Renal cortex interstitium (tissue), 11 donors: ENCODE data around the gene ADCK1. TPM values are rescaled to one million over a fixed set of nuclear protein-coding genes. Genes with fewer than 3 reads are reported as not detected.

ENCODE experiments used
- DNase-seq, 11 donors: peaks; one replicate each; pipeline ENCODE4 v3.0.0-alpha.2; 2013; ENCODE audit warnings: low read depth in 9 of 11, low spot score in 4 of 11; ENCODE audit errors: extremely low read depth in 1 of 11
- polyA plus RNA-seq, 3 donors: library from polyadenylated mRNA; unstranded; fragments of 120-200 nt; gene quantifications; one replicate each; pipeline ENCODE4 v1.2.1, GENCODE V29; 2013; ENCODE audit not compliant: insufficient read length in 3 of 3

ADCK1 gene
- polyA plus RNA-seq, 3 donors = 9.0 to 11.3 (median 9.0) TPM

DNA sequence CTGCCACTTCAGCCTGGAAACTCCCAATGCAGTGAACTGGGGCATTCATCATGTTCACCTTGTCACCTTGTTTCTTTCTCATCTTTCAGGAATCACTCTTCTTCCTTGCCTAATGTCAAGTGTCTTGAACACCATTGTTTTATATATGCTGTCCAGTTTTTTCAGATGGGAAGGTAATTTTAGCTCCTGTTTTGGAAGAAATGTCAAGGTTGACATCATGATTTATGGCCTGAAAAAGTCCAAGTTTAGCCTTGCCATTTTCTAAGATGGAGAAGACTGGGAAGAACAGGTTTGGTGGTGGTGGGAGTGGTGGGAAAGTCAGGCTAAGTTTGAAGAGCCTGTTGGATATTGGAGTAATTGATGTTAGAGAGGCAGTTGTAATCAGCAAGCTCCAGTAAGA, 54.0 kb downstream of the ADCK1 start:
- DNase-seq = no peak

DNA sequence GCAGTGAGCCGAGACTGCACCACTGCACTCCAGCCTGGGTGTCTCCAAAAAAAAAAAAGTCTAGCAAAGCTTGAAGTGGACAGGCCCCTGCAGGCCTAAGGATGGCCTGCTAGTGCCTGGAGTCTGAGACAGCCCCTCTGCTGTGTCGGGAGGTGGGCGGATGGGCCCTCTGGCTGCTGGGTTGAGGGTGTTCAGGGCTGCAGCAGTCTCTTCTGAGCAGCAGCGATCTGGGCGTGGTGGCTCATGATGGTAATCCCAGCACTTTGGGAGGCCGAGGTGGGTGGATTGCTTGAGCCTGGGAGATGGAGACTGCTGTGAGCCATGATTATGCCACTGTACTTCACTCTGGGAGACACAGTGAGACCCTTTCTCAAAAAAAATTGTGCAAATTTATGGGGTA, 57.0 kb downstream of the ADCK1 start:
- DNase-seq = no peak

DNA sequence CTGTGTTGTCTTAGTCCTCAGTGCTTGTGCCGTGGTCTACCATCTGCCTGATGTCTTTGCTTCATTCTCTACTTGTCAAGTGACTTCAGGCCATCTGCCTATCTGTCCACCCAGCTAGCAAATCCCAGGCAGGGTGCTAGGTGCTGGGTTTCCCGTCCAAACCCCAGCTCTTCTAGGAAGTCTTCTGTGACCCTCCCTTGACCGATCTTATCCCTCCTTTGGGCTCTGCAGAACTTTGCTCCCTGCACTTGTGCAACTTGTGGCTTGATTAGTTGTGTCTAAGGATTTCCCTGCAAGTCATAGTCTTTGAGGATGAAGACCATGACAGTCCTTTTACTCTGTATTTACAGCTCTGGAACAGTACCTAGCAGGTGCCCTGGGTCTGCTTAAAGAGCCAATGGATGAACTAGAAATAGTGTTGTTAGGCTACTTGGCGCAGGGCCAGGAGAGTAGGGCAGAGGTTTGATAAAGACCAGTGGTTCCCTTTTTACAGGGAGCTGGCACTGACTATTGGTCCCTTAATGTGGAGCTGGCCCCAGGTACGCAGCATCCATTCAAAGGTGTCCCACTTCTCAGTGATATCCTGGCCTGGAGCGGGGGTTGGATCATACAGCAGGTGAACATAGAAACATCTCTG, 60.1 kb downstream of the ADCK1 start:
- DNase-seq = no peak

DNA sequence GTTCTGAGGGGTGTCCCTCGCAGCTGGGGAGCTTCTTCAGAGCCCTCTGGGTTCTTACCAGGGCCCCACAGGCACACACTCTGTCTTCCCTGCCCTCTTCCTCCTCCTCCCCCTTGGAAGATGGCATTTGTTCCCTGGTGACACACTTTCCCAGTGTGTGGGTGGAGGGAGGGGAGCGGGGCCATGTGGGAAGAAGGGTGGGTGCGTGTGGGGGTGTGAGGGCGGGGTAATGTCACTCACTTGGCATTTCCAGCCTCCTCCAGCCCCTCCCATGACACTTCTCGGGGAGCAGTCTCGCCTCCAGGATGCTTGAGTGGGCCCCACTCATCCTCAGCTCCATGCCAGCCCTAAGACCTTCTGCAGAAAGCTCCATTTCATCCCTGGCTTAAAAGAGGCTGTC, 61.3 kb downstream of the ADCK1 start:
- no peak for DNase-seq

DNA sequence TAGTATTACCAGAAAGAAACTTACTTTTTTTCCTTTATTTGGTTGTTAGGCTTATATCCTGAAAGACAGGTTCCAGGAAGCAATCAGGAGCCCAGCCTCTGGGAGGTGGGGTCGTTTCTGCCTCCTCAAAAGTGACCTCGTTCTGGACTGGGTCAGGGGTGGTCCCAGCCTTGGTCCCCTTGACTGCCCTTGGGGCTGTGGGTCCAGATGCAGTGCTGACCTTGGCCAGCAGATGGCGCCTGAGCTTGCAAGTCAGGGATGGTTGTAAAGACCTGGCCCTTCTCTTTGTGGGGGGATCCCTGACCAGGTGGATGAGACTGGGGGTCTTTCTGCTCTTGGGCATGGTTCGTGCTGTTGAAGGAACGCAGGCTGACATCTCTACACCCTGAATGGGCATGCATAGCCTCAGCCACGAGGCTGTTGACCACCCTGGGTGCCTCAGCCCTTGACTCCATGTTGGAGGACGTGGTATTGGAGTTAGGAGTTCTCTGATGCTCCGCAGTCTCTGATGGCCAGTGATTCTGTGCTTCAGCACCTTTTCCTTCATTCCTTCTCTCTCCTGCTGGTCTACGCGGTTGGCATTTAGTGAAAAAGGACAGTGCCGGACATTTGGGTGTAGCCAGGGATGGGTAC, 62.4 kb downstream of the ADCK1 start:
- DNase-seq = peak in 9 of 11 donors; percentile 17 to 61 (median 38)

DNA sequence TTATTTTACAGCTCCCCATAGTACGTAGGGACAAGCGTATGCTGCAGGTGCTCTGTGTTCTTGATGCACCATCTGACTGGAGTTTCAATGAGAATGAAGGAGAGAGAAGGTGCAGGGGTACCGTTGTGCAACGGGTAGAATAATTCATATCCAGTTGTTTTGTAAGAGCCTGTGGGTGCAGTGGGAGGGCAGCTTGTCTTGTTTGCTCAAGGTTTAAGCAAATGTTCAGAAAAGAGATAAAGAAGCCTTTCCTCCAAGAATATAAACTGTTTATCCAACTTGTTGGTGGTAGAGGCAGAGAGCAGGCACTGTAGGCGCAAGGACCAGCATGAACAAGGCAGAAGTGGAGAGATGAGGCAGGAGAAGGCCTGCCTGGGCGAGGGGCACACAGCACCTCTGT, 64.2 kb downstream of the ADCK1 start:
- DNase-seq = no peak

DNA sequence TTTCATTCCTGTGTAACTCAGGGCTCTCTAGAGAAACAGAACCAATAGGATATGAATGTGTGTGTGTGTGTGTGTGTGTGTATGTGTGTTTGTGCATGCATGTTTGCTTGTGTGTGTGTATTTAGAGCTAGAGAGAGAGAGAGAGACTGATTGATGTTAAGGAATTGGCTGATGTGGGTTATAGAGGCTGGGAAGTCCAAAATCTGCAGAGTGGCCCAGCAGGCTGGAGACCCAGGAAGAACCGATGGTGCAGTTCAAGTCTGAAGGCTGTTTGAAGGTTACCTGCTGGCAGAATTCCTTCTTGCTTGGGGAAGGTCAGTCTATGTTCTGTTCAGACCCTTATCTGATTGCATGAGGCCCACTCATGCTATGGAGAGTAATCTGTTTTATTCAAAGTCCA, 64.7 kb downstream of the ADCK1 start:
- no peak for DNase-seq

DNA sequence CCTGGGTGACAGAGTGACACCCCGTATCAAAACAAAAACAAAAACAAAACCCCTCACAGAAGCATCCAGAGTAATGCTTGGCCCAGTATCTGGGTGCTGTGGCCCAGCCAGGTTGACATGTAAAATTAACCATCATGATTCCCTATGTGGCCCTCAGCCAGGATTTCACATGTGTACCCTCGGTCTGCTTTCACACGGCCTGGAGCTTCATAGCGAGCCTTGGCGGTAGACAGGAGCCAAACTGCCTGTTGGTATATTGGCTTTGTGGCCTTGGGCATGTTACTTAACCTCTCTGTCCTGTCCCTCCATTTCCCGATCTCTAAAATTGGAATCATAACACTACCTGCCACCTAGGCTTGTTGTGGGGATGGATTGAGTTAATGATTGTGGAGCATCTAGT, 65.5 kb downstream of the ADCK1 start:
- no peak for DNase-seq

DNA sequence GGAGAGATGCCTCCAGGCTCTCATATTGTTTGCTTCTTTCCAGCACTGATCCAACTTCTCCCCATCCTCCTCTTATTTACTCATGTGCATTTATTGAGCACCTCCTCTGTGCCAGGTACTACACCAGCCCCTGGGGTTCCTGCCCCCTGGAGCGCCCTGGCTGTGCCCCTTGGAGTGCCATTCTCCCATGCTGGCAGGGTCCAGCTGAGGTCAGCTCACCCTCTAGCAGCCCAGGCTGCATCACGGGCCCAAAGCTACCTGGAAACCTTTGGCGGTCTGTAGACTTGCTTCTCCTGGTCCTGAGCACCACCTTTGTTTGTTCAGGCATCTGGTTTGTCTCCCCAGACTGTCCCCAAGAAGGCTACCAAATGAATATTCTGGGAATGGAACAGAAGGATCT, 67.0 kb downstream of the ADCK1 start:
- no peak for DNase-seq

DNA sequence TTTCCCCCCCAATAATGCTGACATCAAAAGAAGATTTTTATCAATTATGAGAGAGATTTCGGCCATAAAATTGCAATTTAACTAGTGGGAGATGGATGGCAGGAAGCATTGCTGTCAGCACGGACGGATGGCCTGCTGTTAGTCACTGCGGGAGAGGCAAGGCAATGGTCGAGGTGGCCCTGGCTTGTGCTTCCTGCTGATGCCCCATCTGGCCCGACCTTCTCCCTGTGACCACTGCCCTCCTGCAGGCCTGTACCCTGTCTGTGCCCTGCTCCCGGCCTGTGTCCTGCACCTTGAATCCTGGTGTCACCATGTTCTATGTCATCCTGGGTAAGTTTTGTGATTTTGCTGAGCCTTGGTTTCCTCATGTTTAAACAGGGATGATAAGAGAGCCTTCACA, 67.6 kb downstream of the ADCK1 start:
- DNase-seq = no peak

DNA sequence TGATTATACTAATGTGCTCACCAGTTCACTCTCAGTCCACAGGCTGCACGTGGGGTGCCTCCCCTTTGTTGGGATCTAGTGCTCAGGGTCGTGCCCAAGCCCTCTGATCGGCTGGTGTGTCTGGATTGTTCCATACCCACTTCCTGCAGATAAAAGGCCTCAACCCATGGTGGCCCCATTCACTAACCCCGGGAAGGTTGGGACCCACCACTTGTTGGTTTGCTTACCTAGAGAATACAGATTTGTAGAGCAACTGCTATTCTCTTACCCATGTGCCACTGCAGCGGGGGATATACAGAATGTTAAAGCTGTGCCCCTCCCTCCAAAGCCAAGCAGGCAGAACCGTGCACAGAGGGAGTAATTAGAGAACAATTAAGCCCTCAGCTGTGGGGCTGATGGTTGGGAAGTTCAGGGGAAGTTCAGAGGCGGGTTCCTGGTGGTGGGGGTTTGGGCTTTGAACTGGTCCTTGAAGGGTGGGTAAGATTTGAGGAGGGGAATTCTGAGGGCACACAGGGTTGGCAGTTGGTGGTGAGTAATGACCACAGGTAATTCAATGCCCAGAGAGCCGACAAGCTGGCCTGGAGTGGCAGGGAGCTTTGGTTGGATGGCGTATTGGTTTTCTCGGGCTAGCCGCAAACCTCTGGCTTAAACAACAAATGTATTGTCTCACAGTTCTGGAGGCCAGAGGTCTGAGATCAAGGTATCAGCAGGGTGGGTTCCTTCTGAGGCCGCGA, 68.8 kb downstream of the ADCK1 start:
- DNase-seq = peak in 9 of 11 donors; percentile 11 to 53 (median 29)

DNA sequence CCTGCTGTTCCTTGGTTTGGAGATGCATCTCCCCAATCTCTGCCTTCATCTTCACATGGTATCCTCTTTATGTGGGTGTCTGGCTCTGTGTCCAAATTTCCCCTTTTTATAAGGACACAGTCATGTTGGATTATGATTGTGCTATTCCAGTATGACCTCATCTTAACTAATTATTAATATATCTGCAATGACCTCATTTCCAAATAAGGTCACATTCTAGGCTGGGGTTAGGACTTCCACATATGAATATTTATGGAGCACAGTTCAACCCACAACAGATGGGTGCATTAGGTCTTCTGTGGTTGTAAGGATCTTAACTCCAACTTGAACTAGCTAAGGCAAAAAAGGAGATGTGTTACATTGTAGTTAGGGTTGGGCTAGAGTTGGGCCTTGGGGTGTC, 69.4 kb downstream of the ADCK1 start:
- no peak for DNase-seq

DNA sequence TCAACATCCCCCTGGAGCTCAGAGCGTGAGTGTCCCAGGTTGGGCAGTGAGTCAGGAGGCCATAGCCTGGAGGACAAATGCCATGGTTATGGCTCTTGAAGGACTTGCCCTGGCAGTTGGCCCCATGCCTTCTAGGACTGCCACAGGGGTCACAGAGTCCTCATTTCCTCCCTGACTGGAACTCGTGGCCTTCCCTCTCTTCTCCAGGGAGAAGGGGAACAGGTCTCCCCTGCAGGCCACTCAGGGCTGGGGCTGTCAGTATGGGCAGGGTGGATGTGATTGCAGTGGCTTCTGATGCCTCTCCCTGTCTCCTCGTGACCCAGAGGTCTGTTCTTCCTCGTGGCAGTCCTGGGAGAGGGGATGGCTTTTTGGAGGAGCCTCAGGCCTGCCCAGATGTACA, 70.7 kb downstream of the ADCK1 start:
- DNase-seq = no peak

DNA sequence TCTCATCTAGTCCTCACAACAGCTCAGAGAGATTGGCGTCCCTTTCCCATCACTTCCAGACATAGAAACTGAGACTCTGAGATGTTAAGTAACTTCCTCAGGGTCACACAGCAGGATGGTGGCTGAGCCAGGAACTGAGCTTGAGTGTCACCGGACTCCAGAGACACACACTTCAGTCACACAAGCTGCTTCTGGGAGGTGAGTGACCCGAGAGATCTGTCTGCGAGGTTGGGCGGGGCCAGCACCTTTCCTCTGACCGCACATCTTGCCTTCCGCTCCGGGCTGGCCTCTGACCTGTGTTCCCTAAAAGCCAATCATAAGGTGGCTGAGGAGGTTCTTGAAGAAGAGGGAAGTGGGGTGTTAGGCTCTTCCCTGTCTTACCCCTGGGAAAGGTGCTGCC, 72.2 kb downstream of the ADCK1 start:
- no peak for DNase-seq

DNA sequence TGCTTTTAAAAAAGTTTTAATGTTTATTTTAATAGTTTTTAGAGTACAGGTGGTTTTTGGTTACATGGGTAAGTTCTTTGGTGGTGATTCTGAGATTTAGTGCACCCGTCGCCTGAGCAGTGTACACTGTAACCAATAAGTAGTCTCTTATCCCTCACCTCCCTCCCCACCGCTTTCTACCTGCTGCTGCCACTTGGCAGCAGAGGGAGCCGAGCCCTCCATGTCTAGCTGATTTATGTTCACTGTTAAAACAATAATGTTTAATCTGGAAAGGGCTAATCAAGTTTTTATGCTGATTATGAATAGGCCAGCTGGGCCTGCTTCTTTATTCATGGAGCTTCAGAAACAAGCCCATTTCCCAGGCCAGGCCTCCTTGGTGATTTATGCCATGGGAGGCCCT, 73.1 kb downstream of the ADCK1 start:
- peak in 1 of 11 donors; percentile 6 for DNase-seq

DNA sequence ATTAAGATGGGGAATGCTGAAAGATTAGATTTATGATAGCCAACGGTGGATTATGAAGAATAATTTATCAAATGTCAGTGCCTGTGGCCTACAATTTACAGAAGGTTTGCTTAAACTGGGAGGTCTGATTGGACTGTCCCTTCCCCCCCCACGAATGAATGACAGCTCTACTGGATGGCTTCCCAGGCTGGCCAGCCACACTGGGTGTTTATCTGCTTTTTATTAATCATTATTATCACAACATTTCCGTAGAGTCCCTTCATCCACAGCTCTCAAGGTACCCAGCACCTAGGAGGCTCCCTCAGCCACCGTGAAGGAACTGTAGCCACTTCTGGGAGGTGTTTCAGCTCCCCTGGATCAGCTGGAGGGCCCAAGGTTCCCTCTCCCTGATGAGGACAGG, 78.9 kb downstream of the ADCK1 start:
- DNase-seq = no peak

DNA sequence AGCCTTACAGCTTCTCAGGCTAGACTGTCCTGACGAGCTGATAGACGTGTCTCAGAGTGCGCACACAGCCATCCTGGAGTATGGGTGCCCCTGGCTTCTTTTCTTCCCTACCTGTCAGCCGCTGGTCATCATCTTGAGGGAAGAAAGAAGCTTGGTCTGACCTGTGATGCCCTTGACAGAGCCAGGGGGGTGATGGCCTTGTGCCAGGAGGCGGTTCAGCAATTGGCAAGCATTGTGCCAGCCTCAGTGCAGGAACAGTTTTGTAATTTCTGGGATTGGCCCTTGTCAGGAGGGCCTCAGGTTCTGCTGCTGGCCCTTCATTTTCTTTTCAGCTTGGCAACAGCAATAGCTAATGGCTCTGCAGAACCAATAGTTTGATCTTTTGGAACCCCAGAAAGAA, 80.1 kb downstream of the ADCK1 start:
- no peak for DNase-seq

DNA sequence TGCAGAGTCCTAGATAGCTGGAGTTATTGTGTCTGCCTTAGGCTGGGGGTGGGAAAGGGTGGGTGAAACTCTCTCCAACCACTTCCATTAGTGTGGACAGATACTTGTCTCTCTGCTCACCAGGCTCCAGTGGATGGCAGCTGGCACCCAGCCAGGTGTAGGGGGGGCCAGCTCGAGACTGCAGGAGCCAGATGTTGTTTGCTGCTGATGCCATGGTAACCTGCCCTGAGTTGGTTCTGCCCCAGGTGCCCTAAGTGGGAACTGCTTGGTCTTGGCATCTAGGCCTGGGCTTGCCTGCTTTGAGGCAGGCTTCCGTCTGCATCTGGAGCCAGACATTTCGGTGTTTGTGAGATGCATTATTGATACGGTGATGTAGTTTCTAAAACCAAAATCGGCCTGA, 82.2 kb downstream of the ADCK1 start:
- DNase-seq = peak in 10 of 11 donors; percentile 19 to 54 (median 44)

DNA sequence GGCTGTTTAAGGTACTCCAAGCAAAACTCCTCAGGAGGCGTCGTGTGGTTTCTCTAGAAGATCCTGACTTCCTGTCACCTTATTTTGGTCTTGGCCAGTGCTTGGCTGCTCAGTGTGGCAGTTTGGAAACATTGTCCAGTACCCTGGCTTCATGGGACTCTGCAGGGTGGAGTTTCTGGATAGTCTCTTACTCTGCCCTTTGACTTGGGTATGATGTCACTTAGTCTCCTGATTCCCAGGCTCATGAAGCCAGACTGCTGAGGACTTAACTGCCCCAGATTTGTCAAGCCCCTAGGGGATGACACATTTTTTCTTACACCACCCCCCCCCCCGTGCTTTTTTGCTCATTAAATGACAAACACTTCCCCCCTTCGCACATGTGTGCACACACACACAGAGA, 82.7 kb downstream of the ADCK1 start:
- DNase-seq = no peak

DNA sequence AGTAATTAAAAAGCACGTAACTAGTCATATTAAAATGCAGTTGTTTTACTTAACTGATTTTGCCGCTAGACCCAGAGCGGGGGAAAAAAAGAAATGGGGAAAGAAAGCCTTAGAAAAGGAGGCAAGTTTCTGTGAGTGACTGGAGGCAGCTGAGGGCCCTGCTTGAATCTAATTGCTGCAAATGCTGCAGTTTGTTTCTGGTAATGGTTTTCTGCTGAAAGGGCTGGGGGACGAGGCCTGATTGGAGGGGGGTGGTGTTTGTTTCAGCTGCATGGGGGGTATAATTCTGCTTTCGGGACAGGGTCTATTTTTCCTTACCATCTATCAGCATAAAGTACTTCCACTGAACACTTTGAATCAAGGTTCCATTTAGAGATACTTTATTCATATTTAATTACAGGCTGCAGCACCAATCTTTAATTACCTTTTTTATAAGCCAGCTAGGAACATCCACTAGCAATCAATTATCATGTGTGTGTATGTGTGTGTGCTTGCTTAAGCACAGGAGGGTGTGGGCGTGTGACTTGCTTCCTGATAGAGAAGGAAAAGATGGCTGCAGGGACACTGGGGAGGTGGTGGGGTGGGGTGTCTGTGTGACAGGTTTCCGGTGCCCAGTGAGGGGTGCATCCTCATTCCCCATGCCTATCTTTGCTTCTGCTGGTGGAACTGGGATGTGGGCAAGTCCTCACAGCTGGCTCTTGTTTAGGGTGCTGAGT, 83.4 kb downstream of the ADCK1 start:
- no peak for DNase-seq
